GM12873 (cell line): ENCODE results near the gene GALNT18.

Experiments
- CTCF ChIP-seq: IDR thresholded peaks from 2 replicates; pipeline ENCODE4 v1.5.1; 2012; ENCODE audit warnings: low read depth, mild to moderate bottlenecking, moderate library complexity, low read length, control low read depth; ENCODE audit not compliant: insufficient read depth; ENCODE audit errors: missing control alignments

GALNT18 gene

GRCh38 chr11:11435635-11436034, 186.2 kb downstream of the GALNT18 start:
- TF ChIP-seq CTCF = no peak

- no peak for TF ChIP-seq CTCF
Observed at GRCh38 chr11:11433960-11434359, 187.8 kb downstream of the GALNT18 start.

GRCh38 chr11:11432621-11433319, 189.0 kb downstream of the GALNT18 start:
- TF ChIP-seq CTCF = no peak

DNA sequence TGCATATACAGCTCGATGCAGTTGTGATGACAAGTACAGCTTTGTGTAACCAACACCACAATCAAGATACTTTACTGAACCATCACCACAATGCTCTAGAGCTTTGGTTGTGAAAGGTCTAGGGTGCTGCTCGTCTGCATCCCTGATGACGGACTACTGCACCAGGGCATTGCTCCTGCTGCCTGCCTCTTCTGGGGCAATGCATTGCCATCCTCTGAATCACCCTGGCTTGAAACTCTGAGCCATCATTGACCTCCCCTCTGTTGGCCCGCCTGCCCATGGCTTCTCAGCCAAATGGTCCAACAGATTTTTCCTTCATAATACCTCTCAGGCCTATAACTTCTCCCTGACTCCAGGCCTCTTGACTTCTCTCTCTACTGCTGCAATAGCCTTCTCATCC, 191.4 kb downstream of the GALNT18 start:
- no peak for TF ChIP-seq CTCF

DNA sequence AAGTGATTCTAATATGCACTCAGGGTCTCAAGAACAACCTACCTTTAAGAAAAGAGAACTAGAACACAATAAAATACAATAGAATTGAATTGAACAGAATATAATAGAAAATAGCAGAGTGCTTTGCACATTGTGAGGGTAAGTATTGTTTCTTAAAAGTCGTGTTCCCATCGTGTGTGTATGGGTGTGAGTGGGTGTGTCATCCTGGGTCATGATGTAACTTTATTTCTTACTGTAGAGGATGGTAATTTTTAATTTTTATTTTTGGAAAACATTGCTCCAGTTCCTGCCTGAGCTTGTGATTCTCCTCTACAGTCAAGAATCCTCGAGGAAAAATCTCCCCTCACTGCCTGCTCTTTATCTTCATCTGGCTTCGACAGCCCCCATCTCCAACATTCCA, 193.1 kb downstream of the GALNT18 start:
- no peak for TF ChIP-seq CTCF

- no peak for TF ChIP-seq CTCF
Observed at GRCh38 chr11:11427542-11427941, 194.3 kb downstream of the GALNT18 start.

- TF ChIP-seq CTCF = no peak
Observed at GRCh38 chr11:11427140-11427539, 194.7 kb downstream of the GALNT18 start.
